Central memory CD8-positive, alpha-beta T cell (primary cell): ENCODE data around the gene STXBP1.

Source experiments
- ATAC-seq: fragments of 150-1000 bp; cut with Tn5 transposase; replicated peaks from 2 replicates; pipeline ENCODE4 v1.10.0; 2022; ENCODE audit warnings: mild to moderate bottlenecking, moderate FRiP score, moderate number of reproducible peaks; ENCODE audit not compliant: poor library complexity, severe bottlenecking; ENCODE audit errors: extremely low read depth
- DNase-seq, 2 donors: peaks; one replicate each; pipeline ENCODE4 v3.0.0; 2021; ENCODE audit warnings: low spot score in 2 of 2
- H3K27ac Mint-ChIP-seq: one replicate; pipeline ENCODE4 v1.8.0; 2022; ENCODE audit warnings: low read depth, mild to moderate bottlenecking, moderate library complexity, mixed read lengths
- H3K27me3 Mint-ChIP-seq: one replicate; pipeline ENCODE4 v1.8.0; 2022; ENCODE audit warnings: mixed read lengths
- H3K36me3 Mint-ChIP-seq: one replicate; pipeline ENCODE4 v1.8.0; 2022; ENCODE audit warnings: mild to moderate bottlenecking, moderate library complexity, mixed read lengths; ENCODE audit not compliant: insufficient read depth
- H3K4me1 Mint-ChIP-seq: one replicate; pipeline ENCODE4 v1.8.0; 2022; ENCODE audit warnings: mixed read lengths
- H3K4me3 Mint-ChIP-seq: one replicate; pipeline ENCODE4 v1.8.0; 2022; ENCODE audit warnings: mild to moderate bottlenecking, moderate library complexity, mixed read lengths
- H3K9me3 Mint-ChIP-seq: one replicate; pipeline ENCODE4 v1.8.0; 2022; ENCODE audit warnings: mixed read lengths

Gene STXBP1

DNA sequence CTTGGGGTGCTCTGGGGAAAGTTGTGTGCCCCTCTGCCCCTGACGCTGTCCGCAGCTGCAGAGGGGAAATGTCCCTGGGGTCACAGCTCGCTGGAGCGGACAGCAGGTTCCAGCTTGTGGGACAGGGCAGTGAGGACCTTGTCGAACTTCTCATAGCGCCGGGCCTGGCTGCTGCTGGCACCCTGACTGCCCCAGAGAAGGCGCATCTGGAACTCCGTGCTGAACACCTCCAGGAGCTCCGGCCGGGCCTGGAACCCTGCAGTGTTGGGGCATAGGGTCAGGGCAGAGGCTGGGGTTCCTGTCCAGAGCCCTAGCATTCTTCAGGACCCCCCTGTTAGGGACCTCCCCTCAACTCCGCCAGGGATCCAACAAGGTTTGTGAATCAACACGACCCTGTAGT, 126.6 kb downstream of the STXBP1 start:
- Mint-ChIP-seq H3K4me3 (no peak overlapping the region), H3K4me1 (peaks cover 5% of the 10 kb centered on the region), H3K9me3 (no peaks in the 10 kb centered on the region), H3K36me3 (peaks cover 37% of the 10 kb centered on the region), H3K27me3 (no peaks in the 10 kb centered on the region), H3K27ac (no peak overlapping the region)
- ATAC-seq (no peak), DNase-seq (no peak)

- H3K27ac Mint-ChIP-seq: no peak overlapping the region
Measured at GRCh38 chr9:127739614-127740330, 127.7 kb downstream of the STXBP1 start.

DNA sequence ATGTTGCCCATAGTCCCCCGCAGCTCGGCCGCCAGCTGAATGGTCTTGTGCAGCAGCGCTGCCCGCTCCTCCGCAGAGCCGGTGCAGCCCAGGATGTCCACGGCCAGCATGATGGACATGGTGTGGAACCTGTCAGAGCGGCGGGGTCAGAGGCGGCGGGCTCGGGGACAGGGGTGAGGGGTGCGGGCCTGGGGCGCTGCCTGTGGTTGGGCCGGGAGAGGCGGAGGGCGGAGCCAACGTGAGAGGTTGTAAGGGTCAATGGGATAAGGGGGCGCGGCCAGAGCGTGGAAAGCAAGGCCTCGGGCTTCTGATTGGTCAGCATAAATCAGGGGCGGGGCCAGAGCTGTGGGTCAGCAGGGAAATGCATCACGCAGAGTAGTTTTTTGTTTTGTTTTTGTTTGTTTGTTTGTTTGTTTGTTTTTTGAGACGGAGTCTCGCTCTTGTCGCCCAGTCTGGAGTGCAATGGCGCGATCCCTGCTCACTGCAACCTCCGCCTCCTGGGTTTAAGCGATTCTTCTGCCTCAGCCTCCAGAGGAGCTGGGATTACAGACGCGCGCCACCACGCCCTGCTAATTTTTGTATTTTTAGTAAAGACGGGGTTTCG, 129.9 kb downstream of the STXBP1 start:
- peak overlapping the region; percentile 69 for H3K27ac Mint-ChIP-seq
- H3K4me1 Mint-ChIP-seq: peaks cover 2% of the 10 kb centered on the region
- H3K27me3 Mint-ChIP-seq: no peaks in the 10 kb centered on the region
- ATAC-seq (no peak), DNase-seq (no peak)
- no peak overlapping the region for H3K4me3 Mint-ChIP-seq
- peaks cover 53% of the 10 kb centered on the region for H3K36me3 Mint-ChIP-seq
- H3K9me3 Mint-ChIP-seq: no peaks in the 10 kb centered on the region

More at GRCh38 chr9:127739614-127740330, 127.7 kb downstream of the STXBP1 start:
- H3K9me3 Mint-ChIP-seq: no peaks in the 10 kb centered on the region
- no peak overlapping the region for H3K4me3 Mint-ChIP-seq
- peaks cover 47% of the 10 kb centered on the region for H3K36me3 Mint-ChIP-seq
- no peaks in the 10 kb centered on the region for H3K4me1 Mint-ChIP-seq
- no peak for ATAC-seq
- H3K27me3 Mint-ChIP-seq: no peaks in the 10 kb centered on the region
- no peak for DNase-seq
